Measurements from ENCODE around the gene PRSS2.

PRSS2 gene

GRCh38 chr7:142787034-142787768 is 16.4 kb downstream of the PRSS2 start:
- no peak for DNase-seq (ENCODE audit: low spot score)

GRCh38 chr7:142787783-142788182 is 17.0 kb downstream of the PRSS2 start:
- no peak for DNase-seq (ENCODE audit: low spot score)

GRCh38 chr7:142788303-142789289 is 17.8 kb downstream of the PRSS2 start:
- DNase-seq (ENCODE audit: low spot score): no peak

- no peak for DNase-seq (ENCODE audit: low spot score)
Observed at GRCh38 chr7:142789441-142789840, 18.7 kb downstream of the PRSS2 start.

- DNase-seq (ENCODE audit: low spot score): no peak
Observed at GRCh38 chr7:142790056-142790455, 19.3 kb downstream of the PRSS2 start.

GRCh38 chr7:142790555-142790954 is 19.8 kb downstream of the PRSS2 start:
- no peak for DNase-seq (ENCODE audit: low spot score)

- no peak for DNase-seq (ENCODE audit: low spot score)
Observed at GRCh38 chr7:142791502-142791901, 20.7 kb downstream of the PRSS2 start.

GRCh38 chr7:142792129-142792528 is 21.4 kb downstream of the PRSS2 start:
- no peak for DNase-seq (ENCODE audit: low spot score)

GRCh38 chr7:142792593-142792992 is 21.8 kb downstream of the PRSS2 start:
- DNase-seq (ENCODE audit: low spot score): no peak

GRCh38 chr7:142793156-142793555 is 22.4 kb downstream of the PRSS2 start:
- no peak for DNase-seq (ENCODE audit: low spot score)

- no peak for DNase-seq (ENCODE audit: low spot score)
Observed at GRCh38 chr7:142795339-142795863, 24.6 kb downstream of the PRSS2 start.

GRCh38 chr7:142796001-142796500 is 25.3 kb downstream of the PRSS2 start:
- no peak for DNase-seq (ENCODE audit: low spot score)

GRCh38 chr7:142796501-142797390 is 26.0 kb downstream of the PRSS2 start:
- DNase-seq (ENCODE audit: low spot score): no peak

GRCh38 chr7:142797391-142798377 is 26.9 kb downstream of the PRSS2 start:
- no peak for DNase-seq (ENCODE audit: low spot score)

GRCh38 chr7:142798451-142799436 is 28.0 kb downstream of the PRSS2 start:
- DNase-seq (ENCODE audit: low spot score): no peak

- no peak for DNase-seq (ENCODE audit: low spot score)
Observed at GRCh38 chr7:142799437-142799835, 28.7 kb downstream of the PRSS2 start.

- no peak for DNase-seq (ENCODE audit: low spot score)
Observed at GRCh38 chr7:142800088-142800487, 29.3 kb downstream of the PRSS2 start.

- no peak for DNase-seq (ENCODE audit: low spot score)
Observed at GRCh38 chr7:142800699-142801260, 30.0 kb downstream of the PRSS2 start.

All from kidney capillary endothelial cell (primary cell).